HS-5 (cell line): ENCODE measurements around the gene ZNF384.

Experiments used
- DNase-seq: peaks from one replicate; pipeline ENCODE4 v3.0.0-alpha.2; 2012; ENCODE audit warnings: low read depth

ZNF384 gene

GRCh38 chr12:6653342-6653741 lies 35.8 kb downstream of the ZNF384 start:
- no peak for DNase-seq

DNA sequence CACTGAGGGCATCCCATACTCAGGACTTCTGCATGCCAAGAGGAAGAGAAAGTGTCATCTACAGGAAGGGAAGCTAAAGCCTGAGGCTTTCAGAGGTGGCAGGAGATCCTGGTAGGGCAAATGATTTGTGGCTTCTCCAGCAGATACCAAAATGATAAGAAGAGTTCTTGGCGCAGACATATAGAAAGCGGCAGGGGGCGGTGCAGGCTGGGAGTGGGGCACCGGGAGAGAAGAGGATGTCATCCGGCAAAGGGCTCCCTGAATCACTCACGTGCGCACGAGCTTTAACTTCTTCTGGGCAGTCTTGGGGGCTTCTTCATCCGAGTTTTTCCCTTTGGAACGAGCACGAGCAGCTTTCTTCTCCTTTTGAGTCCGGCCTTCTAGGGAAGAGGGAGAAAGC lies 36.8 kb downstream of the ZNF384 start:
- no peak for DNase-seq

- no peak for DNase-seq
Observed at GRCh38 chr12:6650832-6651231, 38.3 kb downstream of the ZNF384 start.

DNA sequence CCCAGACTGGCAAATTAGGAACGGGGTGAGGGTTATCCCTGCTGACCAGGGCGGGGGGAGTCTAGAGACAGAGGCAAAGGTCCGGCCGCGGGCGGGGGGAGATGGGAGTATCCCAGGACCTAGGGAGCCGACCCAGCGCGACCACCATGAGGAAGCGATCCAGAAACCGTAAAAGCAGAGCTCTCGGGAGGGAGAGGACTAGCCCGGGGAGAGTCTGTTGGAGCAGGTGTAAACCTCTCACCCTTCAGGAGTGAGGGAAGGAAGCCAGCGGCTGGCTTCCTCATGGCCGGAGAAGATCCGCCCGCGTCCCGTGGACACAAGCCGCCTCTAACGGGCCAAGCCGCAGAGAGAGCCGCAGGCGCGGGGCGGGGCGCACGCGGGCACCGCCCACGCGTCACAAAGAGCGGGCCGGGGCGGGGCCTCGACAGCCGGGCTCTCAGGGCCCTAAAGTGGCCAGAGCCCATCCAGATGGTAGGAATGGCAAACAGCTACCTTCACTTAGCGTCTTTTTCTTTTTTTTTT lies 42.0 kb downstream of the ZNF384 start, which contains the start of gene ACRBP:
Gene ACRBP (minus strand): TSS at position 350 of the 522 bp plus-strand sequence. CDS start 66 bp downstream, at position 284.
- no peak for DNase-seq

DNA sequence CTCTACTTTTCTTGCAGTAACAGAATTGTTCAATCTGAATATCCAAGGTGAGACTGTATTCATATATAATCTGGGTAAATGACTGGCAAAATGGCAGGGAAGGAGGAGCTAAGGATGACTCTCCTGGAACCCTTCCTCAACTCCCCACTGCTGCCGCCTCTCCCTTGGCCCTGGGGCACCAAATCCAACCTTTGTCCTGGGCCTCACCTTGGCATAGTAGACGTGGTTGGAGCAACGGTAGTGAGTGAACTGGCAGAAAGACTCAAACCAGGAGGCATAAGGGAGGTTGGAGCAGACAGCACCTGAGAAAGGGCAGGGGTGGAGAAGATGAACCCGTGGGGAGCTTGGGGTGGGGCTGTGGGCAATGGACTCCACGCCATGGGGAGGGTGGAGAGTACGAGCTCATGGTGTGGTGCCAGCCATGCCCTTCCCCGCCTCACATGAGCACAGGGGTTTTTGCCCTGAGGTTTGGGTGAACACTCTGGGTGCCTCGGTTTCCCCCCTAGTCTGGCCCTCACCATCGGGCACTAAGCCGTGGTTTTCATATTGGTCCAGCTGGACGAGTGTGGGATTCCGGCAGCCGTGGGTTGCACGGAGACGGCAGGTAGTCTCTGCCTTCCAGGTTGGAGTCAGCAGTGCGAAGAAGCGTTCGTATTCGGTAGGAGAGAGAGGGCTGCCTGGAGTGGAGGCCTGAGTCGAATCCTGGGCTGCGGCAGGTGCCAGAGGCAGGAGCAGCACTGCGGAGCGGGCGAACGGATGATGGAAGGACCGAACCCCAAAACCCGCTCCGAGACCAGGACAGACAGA lies 42.7 kb downstream of the ZNF384 start:
- no peak for DNase-seq

DNA sequence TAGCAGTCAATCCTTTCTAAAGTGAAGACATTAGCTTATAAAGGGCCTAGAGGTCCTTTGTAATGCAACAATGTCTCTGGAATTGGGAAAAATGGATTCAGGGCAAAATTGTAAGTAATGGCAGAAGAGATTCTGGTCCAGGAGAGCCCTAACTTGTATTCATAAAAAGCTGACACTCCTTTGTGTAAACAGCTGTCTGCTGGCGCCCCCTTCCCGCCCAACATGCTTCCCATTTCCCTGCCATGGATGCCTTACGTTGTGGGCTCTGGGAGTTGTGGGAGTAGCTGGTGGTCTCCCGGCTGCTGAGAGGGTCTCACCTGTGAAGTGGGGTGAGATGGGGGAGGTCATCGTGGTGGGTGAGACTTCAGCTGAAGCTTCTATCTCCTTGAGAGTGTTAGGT lies 44.3 kb downstream of the ZNF384 start:
- DNase-seq: no peak

GRCh38 chr12:6644257-6644596 lies 44.9 kb downstream of the ZNF384 start:
- no peak for DNase-seq

DNA sequence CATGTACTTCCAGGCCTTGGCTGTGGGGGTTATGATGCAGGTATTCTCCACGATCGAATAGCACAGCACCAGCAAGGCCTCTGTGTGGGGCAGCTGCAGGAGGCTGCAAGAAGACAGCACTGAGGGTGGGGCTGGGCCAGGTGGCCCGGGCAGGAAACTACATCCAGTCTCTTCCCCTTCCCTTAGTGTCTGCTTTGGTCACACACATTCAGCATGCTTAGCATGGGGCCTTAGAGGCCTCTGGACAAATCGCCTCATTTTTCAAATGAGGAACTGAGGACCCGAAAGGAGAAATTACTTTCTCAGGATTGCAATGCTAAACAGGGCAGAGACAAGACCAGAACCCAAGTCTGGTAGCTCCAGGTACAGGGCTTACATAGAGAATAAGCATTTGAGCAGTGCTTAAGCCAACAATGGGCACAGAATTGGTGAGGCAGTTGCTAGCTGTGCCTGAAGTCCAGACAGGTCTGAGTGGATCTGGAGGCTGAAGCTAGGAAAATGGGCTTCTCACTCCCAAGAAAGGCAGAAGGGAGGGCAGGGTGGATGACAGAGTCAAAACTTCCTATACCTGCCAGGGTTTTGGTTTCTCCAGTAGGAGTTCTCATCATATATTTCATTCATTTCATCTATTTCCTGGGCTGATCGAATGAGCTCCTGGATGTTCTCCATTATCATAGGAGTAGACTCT lies 45.5 kb downstream of the ZNF384 start:
- DNase-seq: no peak

DNA sequence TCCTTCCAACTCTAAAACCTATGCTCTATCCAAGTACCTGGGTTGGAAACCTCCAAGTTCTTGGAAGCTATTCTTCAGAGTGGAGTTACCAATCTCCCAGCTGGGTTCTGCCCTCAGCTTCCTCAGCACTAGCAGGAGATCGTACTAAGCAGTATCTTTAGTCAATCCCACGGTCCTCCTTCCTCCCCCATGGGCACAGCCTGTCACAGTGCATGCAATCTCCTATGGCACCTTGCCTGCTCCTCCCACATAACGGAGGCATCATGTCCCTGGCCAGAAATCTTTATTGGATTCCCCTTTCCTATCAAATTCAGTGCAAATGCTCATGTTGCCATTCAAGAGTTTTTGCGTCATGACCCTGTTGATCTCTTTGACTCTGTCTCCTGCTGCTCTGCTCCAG lies 48.0 kb downstream of the ZNF384 start:
- no peak for DNase-seq

DNA sequence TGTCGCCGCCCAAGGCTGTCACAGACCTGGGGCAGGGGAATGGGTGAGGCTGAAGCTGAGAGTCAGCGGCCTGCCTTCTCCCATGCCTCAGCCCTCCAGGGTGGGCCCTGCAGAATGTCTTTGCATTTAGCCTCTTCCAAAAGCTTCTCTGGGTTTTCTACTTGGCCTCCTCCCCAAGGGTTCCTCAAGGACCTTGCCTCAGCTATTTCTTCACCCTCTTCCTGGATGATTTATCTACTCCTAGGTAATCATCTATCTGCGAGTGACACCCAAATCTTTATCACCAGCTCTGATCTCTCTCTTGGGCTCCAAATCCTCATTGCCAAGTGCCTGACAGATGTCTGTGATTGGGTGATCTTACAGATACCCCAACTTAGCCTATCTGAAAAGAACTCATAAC lies 48.7 kb downstream of the ZNF384 start:
- DNase-seq: no peak

DNA sequence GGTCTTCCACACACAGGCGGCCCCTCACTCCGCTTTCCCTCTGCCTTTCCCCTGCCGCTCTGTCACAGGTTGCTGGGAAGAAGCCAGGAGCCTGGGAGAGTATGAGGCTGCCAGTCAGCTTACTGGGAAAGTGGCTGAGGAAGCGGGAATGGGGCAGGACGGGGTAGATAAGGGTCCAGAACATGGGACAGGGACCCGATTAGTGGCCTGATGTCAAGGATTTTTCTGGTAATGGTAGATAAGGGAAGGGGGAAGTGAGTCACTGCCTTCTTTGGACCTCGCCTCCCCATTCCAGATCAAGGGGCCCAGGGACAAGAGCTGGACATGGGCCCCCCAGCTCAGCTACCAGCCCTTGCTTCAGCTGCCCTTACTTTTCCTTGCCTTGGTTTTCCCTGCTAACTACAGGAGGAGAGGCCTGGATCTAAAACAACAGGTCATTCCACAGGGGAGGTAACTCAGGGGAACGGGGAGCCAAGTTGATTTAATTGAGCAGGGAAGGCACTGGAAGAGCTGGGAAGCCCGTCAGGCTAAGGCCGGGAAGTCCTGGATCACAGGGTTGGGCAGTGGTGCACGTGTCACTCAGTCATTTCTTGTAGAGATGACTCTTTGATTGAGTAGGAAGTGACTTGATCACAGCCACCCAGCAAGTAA lies 49.9 kb downstream of the ZNF384 start:
- DNase-seq: no peak

DNA sequence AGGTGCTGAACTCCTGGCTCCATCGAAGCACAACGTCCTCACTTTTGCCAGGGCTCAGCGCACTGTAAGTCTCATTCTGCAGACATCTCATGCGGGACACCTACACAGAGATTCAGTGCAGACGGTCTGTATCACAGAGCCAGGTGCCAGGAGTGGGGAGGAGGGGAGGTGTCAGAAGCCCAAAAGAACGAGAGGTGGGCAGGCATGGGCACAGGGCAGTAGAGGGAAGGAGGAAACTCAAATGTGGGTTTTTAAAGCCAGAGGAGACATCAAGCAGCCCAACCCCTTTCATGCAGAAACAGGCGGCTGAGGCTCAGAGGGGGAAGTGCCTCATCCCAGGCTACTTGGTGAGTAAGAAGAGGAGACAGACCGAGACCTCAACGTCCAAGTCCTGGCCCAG lies 50.9 kb downstream of the ZNF384 start:
- DNase-seq: no peak

DNA sequence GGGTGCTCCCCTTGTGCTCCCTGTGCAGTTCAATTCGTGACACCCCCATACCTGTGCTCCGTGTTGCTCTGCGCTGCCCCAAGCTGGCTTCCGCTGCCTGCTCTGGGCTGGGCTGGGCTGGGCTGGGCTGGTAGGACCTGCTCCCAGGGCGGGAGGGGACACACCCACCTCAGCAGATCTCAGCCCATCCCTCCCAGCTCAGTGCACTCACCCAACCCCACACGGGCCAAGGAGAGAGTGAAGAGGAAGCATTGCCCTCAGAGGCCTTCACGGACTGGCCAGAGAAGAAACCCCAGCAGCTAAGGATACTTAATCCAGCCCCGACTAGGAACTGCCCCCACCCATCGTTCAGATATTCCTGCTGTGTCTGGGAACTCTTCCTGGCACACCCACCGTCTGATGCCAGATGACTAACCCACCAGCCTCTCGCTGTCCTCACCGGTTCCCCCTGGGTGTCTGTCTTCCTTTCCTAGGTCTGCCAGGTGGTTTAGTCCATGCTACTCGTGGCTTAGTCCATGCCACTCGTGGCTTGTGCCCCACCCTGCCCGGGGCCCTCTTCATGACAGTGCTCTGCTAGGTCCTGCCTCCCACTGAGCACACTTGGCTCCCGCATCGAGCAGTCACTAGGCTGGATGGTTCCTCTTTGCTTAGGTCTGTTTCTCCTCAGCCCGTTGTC lies 53.2 kb downstream of the ZNF384 start, which contains the start of gene LPAR5:
Gene LPAR5 (minus strand): TSS at position 104 of the 676 bp plus-strand sequence. CDS start 14,711 bp downstream, outside the sequence.
- DNase-seq: no peak

DNA sequence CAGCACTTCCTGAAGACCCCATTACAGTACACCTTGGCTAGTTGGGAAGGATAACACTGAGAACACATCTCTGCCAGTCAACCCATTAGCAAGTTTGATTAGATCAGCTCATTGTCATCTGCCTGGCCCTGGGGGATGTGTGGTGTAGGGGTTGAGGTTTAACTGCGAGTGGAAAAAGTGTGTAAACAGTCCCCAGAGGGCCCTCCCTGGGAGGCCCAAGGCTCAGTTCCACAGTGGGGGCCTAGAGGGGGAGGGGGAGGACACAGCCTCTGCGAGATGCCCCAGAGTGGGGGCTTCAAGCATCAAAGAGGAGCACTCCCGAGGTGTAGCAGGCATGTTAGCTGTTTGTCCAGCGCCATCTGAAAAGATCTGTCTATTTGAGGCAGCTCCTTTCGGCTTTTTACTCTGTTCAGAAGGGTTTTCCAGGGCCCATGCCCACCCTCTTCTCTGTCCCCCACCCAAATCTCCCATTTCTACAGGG lies 53.8 kb downstream of the ZNF384 start:
- no peak for DNase-seq

DNA sequence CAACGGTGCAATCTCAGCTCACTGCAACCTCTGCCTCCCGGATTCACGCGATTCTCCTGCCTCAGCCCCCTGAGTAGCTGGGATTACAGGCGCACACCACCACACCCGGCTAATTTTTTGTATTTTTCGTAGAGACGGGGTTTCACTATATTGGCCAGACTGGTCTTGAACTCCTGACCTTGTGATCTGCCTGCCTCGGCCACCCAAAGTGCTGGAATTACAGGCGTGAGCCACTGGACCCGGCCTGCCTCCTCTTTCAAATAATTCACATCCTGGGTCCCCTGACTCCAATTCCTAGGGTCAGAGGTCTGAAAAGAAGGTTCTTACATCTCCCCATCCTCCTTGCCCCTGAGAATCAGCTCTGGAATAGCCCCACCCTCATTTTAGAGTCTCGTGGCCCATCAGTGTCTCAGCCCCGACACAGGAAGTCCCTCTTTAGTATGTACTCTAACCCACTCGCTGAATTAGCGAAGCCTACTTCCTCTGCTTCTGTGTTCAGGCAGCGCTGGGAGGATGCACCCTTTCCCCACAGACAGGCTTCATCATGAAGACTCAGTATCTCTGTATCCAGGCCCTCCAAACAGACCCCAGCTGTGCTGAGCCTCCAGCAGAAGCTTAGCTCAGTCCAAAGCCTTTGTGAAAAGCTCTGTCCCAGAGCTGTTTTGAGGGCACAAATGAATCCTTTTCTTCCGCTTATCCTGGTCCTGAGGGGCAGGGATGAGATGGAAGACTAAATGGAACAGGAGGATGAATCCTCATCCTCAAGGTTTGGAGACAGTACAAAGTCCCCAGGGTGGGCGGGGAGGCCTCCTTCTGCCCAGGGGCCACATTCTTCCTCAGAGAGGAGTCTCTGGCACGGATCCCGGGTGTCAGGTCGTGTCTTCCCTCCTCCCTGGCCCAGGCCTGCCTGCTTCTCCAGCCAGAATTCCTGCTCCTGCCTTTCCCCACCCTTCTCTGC lies 56.9 kb downstream of the ZNF384 start:
- no peak for DNase-seq

- no peak for DNase-seq
Observed at GRCh38 chr12:6631549-6631961, 57.6 kb downstream of the ZNF384 start.

DNA sequence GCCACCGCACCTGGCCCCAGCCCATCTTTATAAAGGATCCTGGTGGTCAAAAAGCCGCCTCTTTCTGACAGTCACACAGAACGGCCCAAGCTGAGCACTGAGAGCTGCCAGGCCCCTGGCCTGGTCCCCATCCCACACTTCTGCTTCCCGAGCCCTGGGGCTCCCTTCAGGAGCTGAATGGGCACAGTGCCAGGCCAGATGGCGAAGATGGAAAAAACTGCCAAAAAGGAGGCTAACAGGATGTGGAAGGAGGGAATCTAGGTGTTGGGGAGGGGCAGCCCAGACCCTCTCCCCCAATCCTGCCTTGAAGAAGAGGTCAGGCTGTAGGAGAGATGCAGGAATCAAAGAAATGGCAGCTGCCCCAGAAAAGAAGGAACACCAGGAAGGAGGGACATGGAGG lies 58.4 kb downstream of the ZNF384 start:
- no peak for DNase-seq

DNA sequence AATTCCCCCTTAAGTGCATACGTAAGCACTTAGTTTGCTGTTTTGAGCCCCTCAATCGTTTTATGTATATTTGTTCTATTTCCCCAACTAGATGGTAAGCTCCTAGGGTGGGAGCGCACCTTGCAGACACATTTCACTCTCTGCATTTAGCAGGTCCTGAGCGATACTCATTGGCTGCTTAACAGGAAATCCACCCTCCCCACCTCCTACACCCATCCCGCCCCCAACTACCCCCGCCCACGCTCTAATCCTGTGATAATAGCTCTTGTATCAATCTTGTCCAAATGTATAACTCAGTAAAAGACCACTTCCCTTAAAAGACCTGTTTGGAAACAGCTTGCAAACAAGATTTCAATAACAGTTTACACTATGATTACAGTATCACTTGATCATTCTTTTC lies 61.6 kb downstream of the ZNF384 start:
- DNase-seq: no peak

DNA sequence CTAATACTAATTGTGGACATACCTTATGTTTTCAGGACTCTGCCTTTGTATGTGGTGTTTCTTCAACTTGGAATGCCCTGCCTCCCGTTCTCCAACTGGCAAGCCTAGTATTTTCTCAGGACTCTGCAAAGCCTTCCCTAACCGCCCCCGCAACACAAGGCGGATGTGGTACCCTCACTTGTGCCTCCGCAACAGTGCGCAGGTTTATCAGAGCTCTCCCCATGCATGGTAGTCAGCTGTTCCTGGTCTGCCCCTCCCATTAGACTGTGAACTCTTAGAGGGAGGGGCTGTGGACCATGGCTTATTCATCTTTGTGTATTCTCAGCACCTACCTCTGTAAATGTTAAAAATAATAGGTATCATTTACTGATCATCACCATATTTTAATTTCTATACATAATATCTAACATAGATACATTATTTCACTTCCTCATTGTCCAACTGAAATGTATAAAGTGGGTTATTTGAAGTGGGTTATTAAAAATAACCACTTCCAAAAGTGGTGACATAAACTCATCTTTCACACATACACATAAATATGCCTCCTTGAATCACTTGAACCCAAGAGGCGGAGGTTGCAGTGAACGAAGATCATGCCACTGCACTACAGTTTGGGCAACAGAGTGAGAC lies 62.4 kb downstream of the ZNF384 start:
- DNase-seq: no peak

DNA sequence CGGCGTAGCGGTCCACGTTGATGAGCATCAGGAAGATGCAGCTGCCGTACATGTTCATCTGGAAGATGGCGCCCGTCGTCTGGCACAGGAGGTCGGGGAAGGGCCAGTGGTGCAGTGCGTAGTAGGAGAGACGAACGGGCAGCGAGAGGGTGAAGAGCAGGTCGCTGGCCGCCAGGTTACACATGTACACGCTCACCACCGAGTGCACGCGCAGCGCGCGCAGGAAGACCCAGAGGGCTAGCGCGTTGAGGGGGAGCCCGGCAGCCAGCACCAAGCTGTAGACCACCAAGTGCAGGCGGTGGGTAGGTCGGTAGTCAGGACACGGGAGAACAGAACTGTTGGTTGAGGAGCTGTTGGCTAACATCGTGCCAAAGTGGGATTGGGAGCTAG lies 68.3 kb downstream of the ZNF384 start:
- no peak for DNase-seq
